ENCODE measurements around the gene GBP1.
"Not testable (repeated sequence)": the region's sequence is repeated elsewhere in the genome, so short reads cannot be mapped to it uniquely, and the experiment has no call there.

GBP1 gene

DNA sequence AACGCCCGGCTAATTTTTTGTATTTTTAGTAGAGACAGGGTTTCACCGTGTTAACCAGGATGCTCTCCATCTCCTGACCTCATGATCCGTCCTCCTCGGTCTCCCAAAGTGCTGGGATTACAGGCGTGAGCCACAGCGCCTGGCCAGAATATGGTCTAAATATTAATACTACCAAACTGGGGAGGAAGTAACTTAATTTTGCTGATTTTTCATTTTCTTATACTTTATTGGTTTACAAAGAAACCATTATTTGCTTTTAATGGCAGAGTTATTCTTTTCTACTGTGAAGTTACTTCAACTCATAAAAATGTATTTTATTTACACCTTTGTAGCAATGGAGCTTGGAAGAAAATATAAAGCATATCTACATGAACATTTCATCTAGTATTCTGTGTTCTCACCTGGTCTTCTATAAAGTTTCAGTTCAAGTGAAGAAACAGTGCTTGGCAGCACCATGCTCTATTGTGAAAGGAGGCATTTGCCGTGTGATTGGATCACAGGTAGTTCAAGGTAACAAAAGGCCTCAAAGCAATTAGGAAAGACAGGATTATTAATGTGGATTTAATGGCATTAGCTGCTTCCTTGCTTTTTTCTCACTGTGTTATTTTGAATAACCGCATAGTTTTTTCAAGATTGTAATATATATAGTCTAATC is 13.6 kb downstream of the GBP1 start:
- no peak for DNase-seq (ENCODE audit: low read depth)

DNA sequence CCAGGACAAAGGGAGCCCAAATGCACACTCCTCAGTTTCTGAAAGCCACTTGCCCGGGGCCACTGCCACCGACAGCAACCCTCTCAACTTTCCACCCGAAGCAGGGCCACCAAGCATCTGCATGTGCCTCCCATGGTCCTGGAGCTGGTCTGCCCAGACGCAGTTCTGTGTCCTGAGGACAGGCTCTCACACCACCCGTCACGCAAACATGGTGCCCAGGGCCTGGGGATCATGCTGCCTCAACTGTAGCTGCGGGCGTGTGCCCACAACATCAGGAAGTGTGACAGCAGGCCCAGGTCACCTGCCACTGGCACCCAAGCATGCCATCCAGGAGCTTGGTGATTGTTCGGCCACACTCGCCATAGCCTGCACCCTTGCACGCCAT is 14.4 kb downstream of the GBP1 start:
- no peak for DNase-seq (ENCODE audit: low read depth)

DNA sequence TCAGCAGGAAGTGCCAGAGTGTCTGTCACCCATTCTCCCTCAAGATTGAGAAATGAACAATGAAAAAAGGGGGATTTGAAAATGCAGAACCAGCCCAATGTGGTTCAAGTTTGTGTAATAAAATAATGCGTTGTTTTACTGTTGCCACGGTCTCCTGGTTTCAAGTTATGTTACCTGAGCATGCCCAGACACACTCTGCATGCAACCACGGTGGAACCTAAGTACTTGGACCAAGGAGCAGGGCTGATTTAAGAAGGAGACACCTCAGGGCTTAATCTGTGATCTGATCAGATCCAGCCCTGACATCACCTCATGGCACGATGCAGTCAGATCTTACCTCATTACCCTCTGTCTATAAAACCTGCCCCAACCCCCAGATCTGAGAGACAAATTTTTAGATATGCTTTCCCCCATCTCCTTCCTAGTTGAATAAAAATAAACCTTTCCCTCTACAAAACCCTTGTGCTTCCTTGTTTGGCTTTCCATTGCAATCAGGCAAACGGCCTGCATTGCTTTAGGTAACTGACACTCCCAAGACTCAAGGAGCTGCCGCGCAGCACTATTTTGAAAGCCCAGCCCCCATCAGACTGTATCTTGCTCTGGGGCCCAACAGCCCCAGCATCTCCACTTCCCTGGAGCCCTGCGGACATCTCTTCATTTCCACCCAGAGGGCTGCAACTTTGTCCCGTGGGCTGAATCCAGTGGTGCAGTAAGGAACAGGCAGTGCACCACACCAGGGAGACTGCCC is 14.9 kb downstream of the GBP1 start:
- not testable (repeated sequence) for DNase-seq (ENCODE audit: low read depth)

DNA sequence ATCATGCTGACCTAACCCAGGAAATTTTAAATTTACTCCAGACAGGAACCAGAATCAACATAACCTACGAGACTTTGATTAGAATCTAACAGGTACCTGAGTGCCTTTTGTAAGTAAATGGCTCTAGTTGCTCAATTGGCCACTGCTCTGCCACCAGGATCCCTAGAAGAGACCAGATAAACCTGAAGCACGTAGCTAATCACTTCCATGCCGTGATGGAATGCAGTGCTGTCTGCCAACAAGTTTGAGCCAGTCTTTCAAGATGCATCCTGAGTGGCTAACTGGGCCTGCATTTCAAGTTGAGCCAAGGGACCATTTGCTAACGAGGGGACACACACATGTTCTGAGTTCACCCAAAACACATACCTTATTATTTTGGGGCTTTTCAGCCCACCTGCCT is 15.8 kb downstream of the GBP1 start:
- not testable (repeated sequence) for DNase-seq (ENCODE audit: low read depth)

DNA sequence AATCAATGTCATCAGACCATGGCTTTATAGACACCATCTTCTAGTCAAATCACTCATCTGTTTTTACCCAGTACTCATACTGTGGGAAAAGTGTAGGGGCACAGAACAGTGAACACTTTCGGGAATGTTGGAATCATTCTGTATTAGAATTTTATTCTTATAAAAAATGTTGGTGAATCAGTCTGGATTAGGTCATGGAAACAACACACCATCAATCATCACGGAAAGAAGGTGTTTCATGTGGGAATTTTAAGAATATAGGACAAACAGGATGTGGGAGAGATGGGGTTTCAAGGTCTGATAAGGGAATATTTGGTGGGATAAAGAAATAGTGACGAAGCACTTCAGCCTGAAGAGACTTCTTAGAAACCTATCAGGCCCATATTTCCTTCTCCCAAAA is 17.3 kb downstream of the GBP1 start:
- no peak for DNase-seq (ENCODE audit: low read depth)

DNA sequence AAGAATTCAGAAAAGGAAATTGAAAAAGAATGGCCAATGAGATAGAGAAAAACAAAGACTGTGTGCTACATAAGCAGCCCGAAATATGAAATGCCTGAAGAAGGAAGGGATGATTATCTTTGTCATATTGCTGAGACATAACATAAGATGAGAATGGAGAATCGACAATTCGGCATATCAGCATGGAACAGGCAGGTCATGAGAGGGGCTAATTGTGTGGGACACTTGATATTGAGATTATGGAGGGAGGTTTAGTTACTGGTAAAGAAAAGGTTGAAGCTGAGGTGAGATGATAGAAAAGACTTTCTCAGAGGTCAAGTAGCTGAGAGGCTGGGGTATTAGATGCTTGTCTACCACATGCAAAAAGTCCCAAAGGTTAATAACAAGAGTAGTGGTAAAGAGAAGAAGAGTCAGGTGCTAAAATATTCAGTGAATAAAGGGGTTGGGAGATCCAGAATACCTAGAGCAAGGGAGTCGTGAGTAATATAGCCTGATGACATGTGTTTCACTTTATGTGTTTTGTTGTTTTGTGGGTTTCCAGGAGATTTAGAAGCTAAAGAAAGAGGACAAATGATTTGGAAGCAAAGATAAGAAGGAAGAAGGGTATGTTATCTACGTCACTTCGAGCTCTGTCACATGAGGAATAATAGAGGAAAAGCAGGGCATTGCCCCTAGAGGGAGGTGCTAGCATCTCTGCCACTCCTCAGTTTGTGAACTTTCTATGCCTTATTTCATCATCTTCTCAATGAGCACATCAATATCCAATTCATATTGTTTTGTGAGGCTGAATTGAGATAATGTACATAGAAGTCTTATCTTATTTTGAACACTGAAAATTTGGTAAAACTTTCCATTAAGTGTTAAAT is 18.5 kb downstream of the GBP1 start:
- not testable (repeated sequence) for DNase-seq (ENCODE audit: low read depth)

DNA sequence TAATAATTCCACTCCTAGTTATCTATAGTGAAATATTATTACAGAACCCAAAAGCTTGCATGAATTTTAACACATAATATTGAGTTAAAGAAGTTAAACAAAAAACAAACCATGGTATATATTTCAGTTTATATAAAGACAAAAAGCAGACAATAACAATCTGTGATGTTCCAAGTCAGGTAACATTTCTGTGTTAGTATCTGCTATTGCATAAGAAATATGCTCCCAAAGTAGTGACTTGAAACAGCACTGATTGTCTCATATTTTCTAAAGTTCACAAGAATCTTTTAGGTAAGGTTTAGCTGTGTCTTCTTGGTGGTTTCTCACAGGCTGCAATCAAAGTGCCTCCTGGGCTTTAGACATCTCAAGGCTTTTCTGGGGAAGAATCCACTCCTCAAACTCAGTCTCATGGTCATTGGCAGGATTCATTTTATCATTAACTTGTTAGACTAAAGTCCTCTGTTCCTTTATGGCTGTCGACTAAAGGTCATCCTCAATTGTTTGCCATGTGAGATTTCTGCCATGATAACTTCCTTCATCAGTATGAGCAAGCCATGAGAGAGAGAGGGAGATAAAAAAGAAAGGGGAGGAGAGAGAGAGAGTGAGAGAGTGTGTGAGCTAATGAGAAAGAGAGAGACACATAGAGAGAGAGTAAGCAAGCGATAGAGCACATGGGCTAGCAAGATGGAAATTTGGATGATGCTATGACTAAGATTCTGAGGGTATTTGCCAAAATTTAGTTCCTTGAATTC is 19.9 kb downstream of the GBP1 start:
- no peak for DNase-seq (ENCODE audit: low read depth)

DNA sequence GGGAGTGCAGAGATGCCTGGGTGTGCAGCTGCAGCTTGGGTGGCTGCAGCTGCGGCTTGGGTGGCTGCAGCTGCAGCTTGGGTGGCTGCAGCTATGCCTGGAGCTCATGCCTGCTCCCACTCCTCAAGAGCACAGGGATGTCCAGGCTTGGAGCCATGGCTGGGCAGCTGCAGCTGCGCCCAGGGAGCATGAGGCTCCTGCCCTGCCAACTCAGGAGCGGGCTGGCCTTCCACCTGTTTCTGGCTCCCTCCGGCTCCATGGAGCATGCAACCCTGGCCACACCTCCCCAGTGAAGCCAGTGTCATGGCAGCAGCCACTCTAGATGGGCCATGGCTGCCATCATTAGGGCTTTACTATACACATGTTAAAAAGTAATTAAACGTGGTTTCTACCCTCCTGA is 21.1 kb downstream of the GBP1 start:
- DNase-seq (ENCODE audit: low read depth): no peak

DNA sequence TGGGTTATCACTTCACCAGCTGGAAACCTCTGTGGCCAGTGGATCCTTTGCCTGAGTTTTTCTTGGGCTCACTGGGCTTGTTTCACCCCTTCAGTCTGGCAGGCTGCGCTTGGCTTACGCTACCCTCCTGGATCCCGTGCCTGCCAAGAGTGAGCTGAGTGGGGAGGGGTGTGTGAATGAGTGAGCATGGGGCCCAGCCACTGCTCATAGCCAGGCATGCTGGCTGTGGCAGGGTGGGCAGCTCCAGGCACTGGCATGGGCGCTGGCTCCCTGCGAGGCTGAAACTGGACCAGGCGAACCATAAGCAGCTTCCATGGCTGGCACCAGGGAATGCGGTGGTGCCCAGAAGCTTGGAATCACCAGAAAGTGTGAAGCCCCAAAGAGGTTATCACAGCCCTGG is 22.5 kb downstream of the GBP1 start:
- DNase-seq (ENCODE audit: low read depth): no peak

DNA sequence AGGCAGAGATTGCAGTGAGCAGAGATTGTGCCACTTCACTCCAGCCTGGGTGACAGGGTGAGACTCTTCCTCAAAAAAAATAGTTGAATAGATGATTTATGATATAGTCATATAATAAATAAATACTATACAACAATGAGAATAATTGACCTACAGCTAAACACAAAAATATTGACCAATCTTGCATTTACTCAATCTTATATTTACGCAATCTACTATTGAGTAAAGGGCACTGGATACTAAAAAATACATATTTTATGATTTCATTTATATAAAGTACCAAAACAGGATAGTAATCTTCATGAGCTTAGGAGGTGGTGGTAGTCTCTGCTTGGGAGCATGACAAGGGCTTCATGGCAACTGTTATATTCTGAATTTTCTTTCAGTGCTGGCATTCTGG is 23.3 kb downstream of the GBP1 start:
- no peak for DNase-seq (ENCODE audit: low read depth)

DNA sequence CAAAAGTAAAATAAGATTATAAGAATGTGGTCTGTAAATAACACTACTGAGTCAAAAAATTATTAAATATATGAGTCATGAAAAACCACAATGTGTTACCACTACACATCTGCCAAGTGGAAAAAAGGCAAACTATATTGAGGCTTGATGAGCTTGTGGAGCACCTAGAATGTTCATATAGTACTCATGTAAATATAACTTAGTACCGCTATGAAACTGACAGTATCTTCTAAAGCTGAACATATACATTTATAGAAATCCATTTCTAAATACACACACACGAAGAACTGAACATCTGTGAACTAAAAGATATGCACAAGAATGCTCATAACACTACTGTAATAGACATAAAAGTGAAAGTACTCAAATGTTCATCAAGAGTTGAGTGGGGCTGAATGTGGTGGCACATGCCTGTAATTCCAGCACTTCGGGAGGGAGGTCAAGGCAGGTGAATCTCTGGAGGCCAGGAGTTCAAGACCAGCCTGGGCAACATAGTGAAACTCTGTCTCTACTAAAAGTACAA is 23.8 kb downstream of the GBP1 start:
- DNase-seq (ENCODE audit: low read depth): no peak

DNA sequence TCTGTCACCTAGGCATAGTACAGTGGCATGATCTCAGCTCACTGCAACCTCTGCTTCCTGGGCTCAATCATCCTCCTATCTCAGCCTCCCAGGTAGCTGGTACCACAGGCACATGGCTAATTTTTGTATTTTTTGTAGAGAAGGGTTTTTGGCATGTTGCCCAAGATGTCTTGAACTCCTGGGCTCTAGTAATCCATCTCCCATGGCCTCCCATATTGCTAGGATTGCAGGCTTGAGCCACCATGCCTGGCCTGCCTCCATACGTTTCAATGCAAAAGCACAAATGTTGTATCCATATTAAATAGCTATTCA is 24.7 kb downstream of the GBP1 start:
- DNase-seq (ENCODE audit: low read depth): no peak

DNA sequence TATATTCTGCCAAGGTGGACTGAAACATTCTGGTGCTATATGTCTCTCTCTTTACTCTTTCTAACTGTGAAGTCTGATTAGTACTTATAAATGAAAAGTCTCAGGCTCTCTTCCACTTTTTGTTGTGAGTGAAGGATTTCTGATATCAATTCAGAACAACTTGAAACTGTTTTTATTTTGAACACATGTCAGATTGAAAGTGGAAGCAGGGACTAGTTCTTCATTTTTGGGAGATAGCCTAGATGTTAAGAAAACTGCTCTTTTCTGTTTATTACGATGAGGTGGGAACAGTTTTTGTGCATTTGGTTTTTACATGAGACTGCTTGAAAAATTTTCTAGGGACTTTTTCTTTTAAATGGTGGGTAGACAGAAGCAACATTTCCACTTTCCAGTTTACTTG is 27.8 kb downstream of the GBP1 start:
- DNase-seq (ENCODE audit: low read depth): no peak

DNA sequence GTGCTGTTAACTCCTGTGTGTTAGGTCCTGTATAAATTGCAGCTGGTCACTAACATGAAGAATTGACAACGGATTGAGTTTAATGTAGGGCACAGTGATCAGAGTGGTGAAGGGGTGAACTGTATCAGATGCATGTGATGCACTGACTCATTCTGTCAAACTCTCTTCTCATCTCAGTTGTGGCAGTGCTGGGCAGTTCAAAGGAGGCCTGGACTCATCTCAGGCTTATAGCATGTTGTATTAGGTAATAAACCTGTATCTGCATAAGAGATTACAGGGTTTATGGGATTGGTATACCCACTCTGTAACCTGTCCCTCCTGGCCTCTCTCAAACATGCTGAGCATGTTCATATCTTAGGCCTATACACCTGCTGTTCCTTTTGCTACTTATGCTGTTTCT is 29.9 kb downstream of the GBP1 start:
- no peak for DNase-seq (ENCODE audit: low read depth)

DNA sequence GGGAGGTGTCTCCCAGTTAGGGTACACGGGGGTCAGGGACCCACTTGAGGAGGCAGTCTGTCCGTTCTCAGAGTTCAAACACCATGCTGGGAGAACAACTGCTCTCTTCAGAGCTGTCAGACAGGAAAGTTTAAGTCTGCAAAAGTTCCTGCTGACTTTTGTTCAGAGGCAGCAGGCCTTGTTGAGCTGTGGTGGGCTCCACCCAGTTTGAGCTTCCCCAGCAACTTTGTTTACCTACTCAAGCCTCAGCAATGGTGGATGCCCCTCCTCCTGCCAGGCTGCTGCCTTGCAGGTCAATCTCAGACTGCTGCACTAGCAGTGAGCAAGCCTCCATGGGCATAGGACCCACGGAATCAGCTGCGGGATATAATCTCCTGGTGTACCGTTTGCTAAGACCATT is 31.0 kb downstream of the GBP1 start:
- not testable (repeated sequence) for DNase-seq (ENCODE audit: low read depth)

DNA sequence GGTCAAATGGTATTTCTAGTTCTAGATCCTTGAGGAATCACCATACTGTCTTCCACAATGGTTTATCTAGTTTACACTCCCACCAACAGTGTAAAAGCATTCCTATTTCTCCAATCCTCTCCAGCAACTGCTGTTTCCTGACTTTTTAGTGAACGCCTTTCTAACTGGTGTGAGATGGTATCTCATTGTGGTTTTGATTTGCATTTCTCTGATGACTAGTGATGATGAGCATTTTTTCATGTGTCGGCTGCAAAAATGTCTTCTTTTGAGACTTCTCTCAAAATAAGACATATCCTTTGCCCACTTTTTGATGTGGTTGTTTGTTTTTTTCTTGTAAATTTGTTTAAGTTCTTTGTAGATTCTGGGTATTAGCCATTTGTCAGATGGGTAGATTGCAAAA is 36.0 kb downstream of the GBP1 start:
- DNase-seq (ENCODE audit: low read depth): not testable (repeated sequence)

DNA sequence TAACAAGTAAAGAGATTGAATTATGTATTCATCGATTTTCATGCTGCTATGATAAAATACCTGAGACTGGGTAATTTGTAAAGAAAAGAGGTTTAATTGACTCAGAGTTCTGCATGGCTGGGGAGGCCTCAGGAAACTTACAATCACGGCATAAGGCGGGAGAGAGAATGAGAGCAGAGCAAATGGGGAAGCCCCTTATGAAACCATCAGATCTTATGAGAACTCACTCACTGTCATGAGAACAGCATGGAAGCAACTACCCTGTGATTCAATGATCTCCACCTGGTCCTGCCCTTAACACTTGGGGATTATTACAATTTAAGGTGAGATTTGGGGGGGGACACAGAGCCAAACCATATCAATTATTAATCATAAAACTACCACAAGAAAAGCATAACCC is 39.1 kb downstream of the GBP1 start:
- DNase-seq (ENCODE audit: low read depth): no peak

DNA sequence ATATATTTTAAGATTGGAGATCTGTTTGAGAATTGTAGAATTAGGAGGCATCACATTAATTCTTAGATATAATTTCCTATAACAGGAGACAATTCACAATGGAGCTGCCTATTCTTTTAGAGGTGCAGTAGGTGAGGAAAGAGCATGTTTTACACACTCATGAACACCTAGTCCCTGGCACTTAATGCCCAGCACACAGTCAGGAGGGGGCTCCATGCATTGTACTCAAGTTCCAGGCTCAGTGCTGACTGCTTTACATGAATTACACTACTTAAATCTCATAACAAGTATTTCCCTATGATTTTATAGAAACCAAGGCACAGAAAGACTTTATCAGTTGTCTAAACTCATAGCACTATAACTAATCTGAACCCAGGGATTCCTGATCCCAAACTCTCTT is 42.0 kb downstream of the GBP1 start:
- DNase-seq (ENCODE audit: low read depth): no peak

DNA sequence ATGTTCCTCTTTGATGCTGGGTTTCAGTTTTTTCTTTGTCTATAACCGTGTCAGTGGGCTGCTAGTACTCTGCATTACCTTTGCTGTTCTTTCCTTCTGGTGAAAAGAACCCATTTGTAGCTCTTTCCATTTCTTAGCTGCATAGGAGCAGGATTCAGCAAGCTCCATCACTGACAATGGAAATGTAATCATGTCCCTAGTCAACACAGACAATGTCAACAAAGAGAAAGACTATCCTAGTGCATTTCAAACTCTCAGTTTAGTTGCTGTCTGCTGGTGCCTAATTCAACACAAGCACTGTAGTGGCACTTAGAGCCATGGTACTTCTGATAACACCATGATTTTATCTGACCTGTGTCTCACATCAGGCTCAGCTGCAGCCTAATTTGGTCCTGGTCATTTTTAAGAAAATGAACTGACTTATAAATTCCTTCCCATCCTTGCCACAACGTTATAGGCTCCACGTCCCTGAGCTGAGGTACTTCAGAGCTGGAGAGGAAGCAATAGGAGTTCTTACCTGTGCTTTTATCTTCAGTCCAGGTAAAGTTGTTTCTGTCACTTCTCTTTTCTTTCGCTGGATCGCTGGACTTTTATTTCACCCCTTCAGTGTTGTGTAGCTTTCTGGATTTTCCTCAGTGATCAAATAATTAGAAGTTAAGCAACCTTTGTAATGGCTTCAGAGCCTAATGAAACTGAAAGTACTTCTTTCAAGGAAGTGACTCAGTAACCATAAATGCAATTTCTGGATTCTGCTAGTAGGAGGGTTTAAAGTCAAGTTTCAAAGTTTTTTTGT is 42.6 kb downstream of the GBP1 start, which contains the start of gene GBP3:
GBP3 (minus strand) TSS at position 700 of the 793 bp plus-strand sequence. CDS start 2,145 bp downstream, outside the sequence.
- DNase-seq (ENCODE audit: low read depth): no peak

DNA sequence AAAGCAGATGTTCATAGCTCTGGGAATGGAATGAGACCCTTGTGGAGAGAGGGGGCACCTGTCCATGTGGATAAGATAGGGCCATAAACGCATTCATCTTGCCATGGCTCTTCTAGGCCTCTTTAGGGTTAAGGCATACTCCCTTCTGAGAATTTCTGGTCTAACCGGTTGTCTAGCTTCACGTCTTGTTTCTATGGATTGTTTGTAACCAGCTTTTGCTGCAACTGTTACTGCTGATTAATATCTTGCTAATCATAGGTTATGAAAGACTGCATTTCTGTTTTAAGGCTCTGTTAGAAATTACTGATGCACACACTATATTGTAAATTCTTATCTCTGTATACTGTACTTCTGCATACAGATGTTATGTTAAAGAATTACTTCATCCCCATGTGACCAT is 46.7 kb downstream of the GBP1 start:
- not testable (repeated sequence) for DNase-seq (ENCODE audit: low read depth)

DNA sequence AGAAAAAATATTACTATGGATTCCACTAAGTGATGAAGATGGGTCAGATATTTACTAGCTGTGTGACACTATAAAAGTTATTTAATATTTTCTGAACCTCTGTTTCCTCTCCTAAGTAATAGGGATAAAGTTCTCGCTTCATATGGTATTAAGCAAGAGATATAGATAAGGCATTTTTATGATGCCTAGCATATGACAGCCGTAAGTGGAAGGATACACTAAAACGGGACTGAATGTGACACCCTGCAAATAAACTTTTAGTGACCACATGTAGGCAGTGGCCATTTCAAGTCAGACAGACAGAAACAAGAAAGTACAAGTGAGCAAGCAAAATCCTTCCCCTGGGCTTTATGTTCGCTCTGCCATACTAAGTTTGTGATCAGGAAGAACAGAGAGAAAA is 56.5 kb downstream of the GBP1 start:
- no peak for DNase-seq (ENCODE audit: low read depth)
